Astrocyte (in vitro differentiated cells and primary cell): ENCODE measurements around the gene NFIA.

ENCODE experiments used
- EZH2 ChIP-seq: IDR thresholded peaks from 2 replicates; pipeline ENCODE4 v1.6.1; 2012; ENCODE audit warnings: mild to moderate bottlenecking, low read length, inconsistent platforms; ENCODE audit not compliant: insufficient read depth
- TF ChIP-seq, protein P1 (sequence below): IDR thresholded peaks from 2 replicates; pipeline ENCODE4 v1.5.1; 2011; ENCODE audit warnings: low read depth, mild to moderate bottlenecking, inconsistent platforms, low read length, moderate library complexity; ENCODE audit not compliant: insufficient read depth

DNA sequence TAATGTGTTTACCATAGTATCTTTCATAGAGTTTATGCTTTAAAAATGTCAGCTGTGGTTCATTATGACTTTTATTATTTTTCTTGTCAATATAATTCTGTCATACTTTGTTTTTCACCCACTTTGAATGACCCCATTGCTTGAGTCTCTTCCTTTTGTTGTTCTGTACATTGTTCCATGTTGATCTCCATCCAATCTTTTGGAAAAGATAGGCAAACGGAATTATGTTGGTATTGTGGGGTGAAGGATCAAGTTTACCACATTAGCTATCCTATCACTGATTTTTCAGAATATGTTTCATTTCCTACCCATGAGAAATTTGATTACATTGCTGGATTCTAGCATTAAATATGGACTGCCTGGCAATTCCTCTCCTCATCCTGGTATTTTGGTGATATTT, 196.6 kb downstream of the NFIA start:
- TF ChIP-seq, protein P1, sequence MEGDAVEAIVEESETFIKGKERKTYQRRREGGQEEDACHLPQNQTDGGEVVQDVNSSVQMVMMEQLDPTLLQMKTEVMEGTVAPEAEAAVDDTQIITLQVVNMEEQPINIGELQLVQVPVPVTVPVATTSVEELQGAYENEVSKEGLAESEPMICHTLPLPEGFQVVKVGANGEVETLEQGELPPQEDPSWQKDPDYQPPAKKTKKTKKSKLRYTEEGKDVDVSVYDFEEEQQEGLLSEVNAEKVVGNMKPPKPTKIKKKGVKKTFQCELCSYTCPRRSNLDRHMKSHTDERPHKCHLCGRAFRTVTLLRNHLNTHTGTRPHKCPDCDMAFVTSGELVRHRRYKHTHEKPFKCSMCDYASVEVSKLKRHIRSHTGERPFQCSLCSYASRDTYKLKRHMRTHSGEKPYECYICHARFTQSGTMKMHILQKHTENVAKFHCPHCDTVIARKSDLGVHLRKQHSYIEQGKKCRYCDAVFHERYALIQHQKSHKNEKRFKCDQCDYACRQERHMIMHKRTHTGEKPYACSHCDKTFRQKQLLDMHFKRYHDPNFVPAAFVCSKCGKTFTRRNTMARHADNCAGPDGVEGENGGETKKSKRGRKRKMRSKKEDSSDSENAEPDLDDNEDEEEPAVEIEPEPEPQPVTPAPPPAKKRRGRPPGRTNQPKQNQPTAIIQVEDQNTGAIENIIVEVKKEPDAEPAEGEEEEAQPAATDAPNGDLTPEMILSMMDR: no peak
- no peak for TF ChIP-seq EZH2
